Measurements from ENCODE around the gene MFAP2.
"Not testable (repeated sequence)": the region's sequence is repeated elsewhere in the genome, so short reads cannot be mapped to it uniquely, and the experiment has no call there.

- TF ChIP-seq EZH2phosphoT487 (IDR thresholded peaks at IDR 0.05; ENCODE audit: borderline replicate concordance, low read length); CTCF (IDR thresholded peaks at IDR 0.05; ENCODE audit: low read depth, low read length, poor library complexity, severe bottlenecking): not testable (repeated sequence)
Observed at GRCh38 chr1:16946185-16946584, 34.2 kb downstream of the MFAP2 start.

All from DOHH2 (cell line).